HG03280 (cell line): ENCODE results near the gene ACTL6B.

Source experiments
- ATAC-seq: cut with Tn5 transposase; IDR thresholded peaks from one replicate; pipeline ENCODE4 v1.9.1; 2021; ENCODE audit warnings: mild to moderate bottlenecking, moderate library complexity; ENCODE audit not compliant: unreplicated experiment

Gene ACTL6B

GRCh38 chr7:100683659-100684533 is 27.6 kb upstream of the ACTL6B start:
- ATAC-seq, result no peak

DNA sequence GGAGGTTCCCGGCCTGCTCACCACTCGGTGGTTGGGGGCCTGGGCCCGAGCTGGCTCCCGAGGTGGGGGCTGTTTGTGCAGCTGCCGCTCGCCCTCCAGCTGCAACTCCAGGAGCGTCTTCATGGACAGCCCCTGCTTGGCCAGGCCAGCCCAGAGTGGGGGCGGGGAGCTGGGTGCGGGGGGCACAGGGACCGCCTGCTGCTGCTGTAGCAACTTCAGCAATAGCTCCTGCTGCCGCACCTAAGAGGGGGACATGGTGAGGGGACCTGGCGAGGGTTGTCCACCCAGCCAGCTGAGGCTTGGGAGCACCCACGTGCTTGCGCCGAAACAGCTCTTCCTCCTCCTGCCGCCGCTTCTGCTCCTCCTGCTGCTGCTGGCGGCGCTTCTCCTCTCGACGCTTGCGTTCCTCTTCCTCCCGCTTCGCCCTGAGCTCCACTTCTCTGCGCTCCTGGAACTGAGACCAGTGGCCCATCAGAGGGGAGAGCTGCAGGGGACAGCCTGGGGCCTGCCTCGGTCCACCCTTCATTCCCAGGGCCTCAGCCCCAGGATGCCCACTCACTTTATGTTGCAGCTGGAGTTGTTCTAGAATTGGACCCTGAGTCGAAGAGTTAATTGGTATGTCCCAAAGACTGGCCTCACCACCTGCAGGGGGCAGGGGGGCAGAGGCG is 26.9 kb upstream of the ACTL6B start:
- ATAC-seq, result no peak

- ATAC-seq, result no peak
Observed at GRCh38 chr7:100682228-100682741, 26.0 kb upstream of the ACTL6B start.

GRCh38 chr7:100681491-100682227 is 25.4 kb upstream of the ACTL6B start:
- ATAC-seq, result no peak

DNA sequence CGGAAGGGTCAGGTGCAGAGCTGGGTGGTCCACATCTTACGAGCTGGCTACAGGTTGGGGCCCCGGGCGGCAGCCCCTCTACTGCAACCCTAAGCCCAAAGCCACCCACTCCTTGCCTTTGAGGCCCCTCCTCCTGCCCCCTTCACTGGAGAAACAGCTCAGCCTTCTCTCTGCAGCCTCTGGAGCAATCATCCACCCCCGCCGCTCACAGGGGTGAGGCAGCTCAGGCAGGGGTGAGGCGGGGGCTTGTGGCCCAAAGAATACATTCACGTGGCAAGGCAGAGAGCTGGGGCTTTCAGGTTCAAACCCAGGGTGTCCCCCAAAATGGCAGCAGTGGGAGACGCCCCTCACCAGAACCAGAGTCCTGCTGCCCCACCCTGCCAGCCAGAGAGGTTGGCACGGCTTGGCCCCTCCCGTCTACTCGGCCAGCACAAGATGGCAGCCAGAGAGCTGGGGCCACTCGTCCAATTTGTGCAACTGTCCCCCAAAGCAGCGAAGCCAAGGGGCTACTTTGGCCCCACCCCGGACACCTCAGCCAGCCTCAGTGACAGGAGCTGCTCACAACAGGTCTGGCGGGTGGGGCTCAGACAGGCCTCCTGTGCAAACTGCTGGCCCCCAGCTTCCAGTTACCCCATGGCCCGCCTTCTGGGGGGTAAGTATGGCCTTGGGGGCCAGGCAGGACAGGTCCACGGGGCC is 24.5 kb upstream of the ACTL6B start:
- no peak for ATAC-seq

DNA sequence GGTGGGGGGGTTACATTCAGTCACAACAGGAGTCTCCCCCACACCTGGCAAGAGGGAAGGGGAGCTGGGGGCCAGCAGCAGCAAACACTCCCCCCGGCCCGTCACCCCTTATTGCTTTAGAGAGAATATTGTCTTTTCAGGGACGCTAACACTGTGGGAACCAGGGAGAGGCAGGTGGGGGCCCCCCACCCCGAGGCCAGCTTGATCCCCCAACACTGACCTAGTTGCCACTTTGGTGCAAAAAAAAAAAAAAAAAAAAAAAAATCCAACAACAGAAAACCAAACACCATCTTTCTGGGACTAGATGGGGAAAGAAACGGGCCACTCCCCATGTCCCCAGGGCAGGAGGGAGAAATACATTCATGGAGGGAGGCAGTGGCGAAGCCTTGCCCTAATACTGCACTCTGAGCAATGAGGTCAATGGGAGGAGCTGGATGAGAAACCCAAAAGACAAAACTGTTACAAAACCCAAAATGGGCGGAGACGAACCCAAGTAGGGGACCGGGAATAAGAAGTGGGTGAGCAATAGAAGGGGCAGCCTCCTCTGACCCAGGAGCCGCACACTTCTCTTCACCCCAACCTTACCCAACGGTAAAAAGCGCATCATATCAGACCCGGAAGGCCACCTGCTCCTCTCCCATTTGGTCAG is 23.8 kb upstream of the ACTL6B start:
- ATAC-seq, result no peak

GRCh38 chr7:100679129-100679926 is 23.1 kb upstream of the ACTL6B start:
- no peak for ATAC-seq

GRCh38 chr7:100678291-100678984 is 22.2 kb upstream of the ACTL6B start:
- no peak for ATAC-seq

- ATAC-seq, result no peak
Observed at GRCh38 chr7:100677308-100678267, 21.3 kb upstream of the ACTL6B start.

- ATAC-seq, result no peak
Observed at GRCh38 chr7:100676501-100677306, 20.5 kb upstream of the ACTL6B start.

- ATAC-seq, result peak; percentile 32
Observed at GRCh38 chr7:100675581-100676350, 19.5 kb upstream of the ACTL6B start.

DNA sequence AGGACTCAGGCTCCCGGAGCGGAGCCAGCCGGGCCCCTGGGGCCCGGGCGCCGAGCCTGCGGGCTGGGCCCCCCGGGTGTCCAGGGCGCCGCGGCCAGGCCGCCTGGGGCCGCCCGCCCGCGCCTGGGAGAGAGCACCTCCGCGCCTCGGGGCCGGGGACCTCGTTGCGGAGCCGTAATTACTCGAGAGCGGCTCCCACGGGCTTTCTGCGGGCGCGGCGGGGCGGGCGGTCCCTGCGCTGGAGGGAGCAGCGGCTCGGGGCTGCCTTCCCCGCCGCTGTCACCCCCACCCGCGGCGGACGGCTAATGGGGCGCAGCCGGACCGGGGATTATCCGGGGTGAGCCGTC is 18.8 kb upstream of the ACTL6B start:
- no peak for ATAC-seq

- ATAC-seq, result no peak
Observed at GRCh38 chr7:100674411-100675104, 18.3 kb upstream of the ACTL6B start.

- ATAC-seq, result no peak
Observed at GRCh38 chr7:100673942-100674410, 17.7 kb upstream of the ACTL6B start.

DNA sequence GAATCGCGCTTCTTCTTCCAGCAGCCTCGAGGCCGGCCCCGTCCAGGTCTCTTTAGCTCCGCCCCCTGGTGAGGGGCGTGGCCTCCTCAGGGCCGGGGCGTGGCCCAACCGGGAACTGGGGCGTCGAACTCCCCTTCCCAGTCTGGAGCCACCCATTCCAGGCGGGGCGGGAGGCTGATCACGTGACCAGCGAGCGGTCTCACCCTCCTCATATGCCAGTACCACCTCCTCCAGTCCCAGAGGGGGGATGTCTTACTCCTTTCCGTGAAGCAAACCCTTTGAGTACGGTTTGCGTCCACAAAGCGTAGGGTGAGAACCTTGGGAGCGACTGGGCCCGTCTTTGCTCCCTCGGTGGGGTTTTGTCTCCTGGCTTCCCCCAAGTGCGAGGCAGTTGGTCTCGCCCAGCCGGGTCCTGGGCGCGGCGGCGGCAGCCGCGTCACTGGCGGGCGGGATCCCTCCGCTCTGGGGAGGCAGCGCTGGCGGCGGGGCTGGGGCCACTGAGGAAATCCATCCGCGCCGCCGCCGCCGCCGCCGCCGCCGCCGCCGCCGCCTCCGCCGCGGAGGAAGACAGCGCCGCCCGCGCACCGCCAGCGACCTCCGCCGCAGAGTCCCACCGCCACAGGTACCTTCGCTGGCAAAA is 17.2 kb upstream of the ACTL6B start, which contains the start of gene GNB2:
Gene GNB2, plus strand, starts transcription at position 439 of the 640 bp plus-strand sequence. CDS start 2,526 bp downstream, outside the sequence.
- ATAC-seq, result peak; percentile 61
